ENCODE measurements around the gene CCDC18. TPM values are rescaled to one million over a fixed set of nuclear protein-coding genes. Genes with fewer than 3 reads are reported as not detected.

CCDC18 gene
- total RNA-seq, 2 experiments from 2014 or later, result 5.4 to 7.0 TPM

- no peak overlapping the region for H3K4me3 Mint-ChIP-seq
- no peaks in the 10 kb centered on the region for H3K27me3 Mint-ChIP-seq
- peaks cover 5% of the 10 kb centered on the region for H3K4me1 Mint-ChIP-seq (ENCODE audit: low read depth)
- POLR2A ChIA-PET, result no interaction called here
- Histone ChIP-seq H3K27me3 (ENCODE audit: control insufficient read depth in 1 of 2, insufficient read depth in 2 of 2, low read length in 2 of 2) (no peaks in the 10 kb centered on the region), H3K9me3 (ENCODE audit: control insufficient read depth in 1 of 2, insufficient read depth in 1 of 2, low read length in 2 of 2) (no peaks in the 10 kb centered on the region), H3K4me3 (ENCODE audit: low read length) (no peak overlapping the region), H3K27ac (ENCODE audit: low read depth in 1 of 2, low read length in 2 of 2) (no peak overlapping the region), H3K36me3 (ENCODE audit: insufficient read depth, low read length) (peaks cover 10% of the 10 kb centered on the region), H3K4me1 (ENCODE audit: insufficient read depth, low read length) (no peaks in the 10 kb centered on the region)
- TF ChIP-seq CTCF (IDR thresholded peaks at IDR 0.05), result no peak
- CTCF ChIA-PET, result no interaction called here
- intact Hi-C loops (cut with DNase I, micrococcal nuclease), result loop anchor here in 1 of 2 experiments (10.0 kb wide), 1 partner anchor 72 kb away; no protein-coding TSS in a partner anchor
- H3K27ac Mint-ChIP-seq, result no peak overlapping the region
- H3K36me3 Mint-ChIP-seq (ENCODE audit: low read depth), result peaks cover 38% of the 10 kb centered on the region
- ATAC-seq (ENCODE audit: poor library complexity) (no peak), DNase-seq (no peak)
- H3K9me3 Mint-ChIP-seq, result no peaks in the 10 kb centered on the region
These were observed 37.4 kb upstream of the CCDC18 start for GRCh38 chr1:93143136-93143535.

DNA sequence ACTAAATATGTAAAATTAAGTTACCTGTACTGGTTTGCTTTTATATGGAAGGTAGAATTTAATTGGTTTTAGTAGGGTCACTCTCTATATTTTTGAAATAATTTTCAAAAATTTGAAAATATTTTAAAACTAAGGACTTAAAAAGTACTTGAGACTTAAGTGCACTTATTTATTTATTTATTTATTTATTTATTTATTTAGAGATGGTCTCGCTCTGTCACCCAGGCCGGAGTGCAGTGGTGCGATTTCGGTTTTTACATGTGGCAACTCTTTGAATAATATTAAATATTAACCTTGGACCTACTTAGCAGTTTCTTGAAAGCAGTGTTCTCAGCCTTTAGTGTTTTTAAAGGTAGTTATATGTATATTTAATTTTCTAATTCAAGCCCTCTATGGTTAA lies 36.8 kb upstream of the CCDC18 start:
- Mint-ChIP-seq H3K27me3 (no peaks in the 10 kb centered on the region), H3K36me3 (ENCODE audit: low read depth) (peaks cover 38% of the 10 kb centered on the region), H3K4me3 (no peak overlapping the region), H3K9me3 (no peaks in the 10 kb centered on the region), H3K4me1 (ENCODE audit: low read depth) (peaks cover 5% of the 10 kb centered on the region), H3K27ac (no peak overlapping the region)
- H3K27ac ChIP-seq (ENCODE audit: low read depth in 1 of 2, low read length in 2 of 2), result no peak overlapping the region
- TF ChIP-seq CTCF (IDR thresholded peaks at IDR 0.05), result no peak
- ATAC-seq (ENCODE audit: poor library complexity), result no peak
- no peak overlapping the region for H3K4me3 ChIP-seq (ENCODE audit: low read length)
- no peaks in the 10 kb centered on the region for H3K9me3 ChIP-seq (ENCODE audit: control insufficient read depth in 1 of 2, insufficient read depth in 1 of 2, low read length in 2 of 2)
- ChIA-PET POLR2A (no interaction called here), CTCF (no interaction called here)
- H3K27me3 ChIP-seq (ENCODE audit: control insufficient read depth in 1 of 2, insufficient read depth in 2 of 2, low read length in 2 of 2), result no peaks in the 10 kb centered on the region
- intact Hi-C loops (cut with DNase I, micrococcal nuclease), result loop anchor here in 1 of 2 experiments (10.0 kb wide), 1 partner anchor 71 kb away; no protein-coding TSS in a partner anchor
- no peaks in the 10 kb centered on the region for H3K4me1 ChIP-seq (ENCODE audit: insufficient read depth, low read length)
- DNase-seq, result no peak
- peaks cover 9% of the 10 kb centered on the region for H3K36me3 ChIP-seq (ENCODE audit: insufficient read depth, low read length)

GRCh38 chr1:93148001-93148400 lies 32.5 kb upstream of the CCDC18 start:
- Mint-ChIP-seq H3K36me3 (ENCODE audit: low read depth) (peaks cover 48% of the 10 kb centered on the region), H3K27me3 (no peaks in the 10 kb centered on the region), H3K9me3 (no peaks in the 10 kb centered on the region), H3K27ac (peak overlapping the region; percentile 4), H3K4me3 (no peak overlapping the region), H3K4me1 (ENCODE audit: low read depth) (peaks cover 6% of the 10 kb centered on the region)
- no peak for TF ChIP-seq CTCF (IDR thresholded peaks at IDR 0.05)
- Histone ChIP-seq H3K4me1 (ENCODE audit: insufficient read depth, low read length) (no peaks in the 10 kb centered on the region), H3K27ac (ENCODE audit: low read depth in 1 of 2, low read length in 2 of 2) (no peak overlapping the region), H3K36me3 (ENCODE audit: insufficient read depth, low read length) (peaks cover 31% of the 10 kb centered on the region), H3K4me3 (ENCODE audit: low read length) (no peak overlapping the region), H3K9me3 (ENCODE audit: control insufficient read depth in 1 of 2, insufficient read depth in 1 of 2, low read length in 2 of 2) (no peaks in the 10 kb centered on the region), H3K27me3 (ENCODE audit: control insufficient read depth in 1 of 2, insufficient read depth in 2 of 2, low read length in 2 of 2) (no peaks in the 10 kb centered on the region)
- POLR2A ChIA-PET, result no interaction called here
- ATAC-seq (ENCODE audit: poor library complexity), result no peak
- DNase-seq, result no peak
- intact Hi-C loops (cut with DNase I, micrococcal nuclease), result loop anchor here in 1 of 2 experiments (10.0 kb wide), 1 partner anchor 67 kb away; no protein-coding TSS in a partner anchor
- CTCF ChIA-PET, result no interaction called here

Measured in CD4-positive, alpha-beta T cell (primary cell).